Measurements from ENCODE around the gene EEF1AKMT2. TPM values are rescaled to one million over a fixed set of nuclear protein-coding genes. Genes with fewer than 3 reads are reported as not detected.

The EEF1AKMT2 gene
- total RNA-seq, 1 experiment from 2014 or later, result 21.6 TPM

- TF ChIP-seq ZSCAN18 (CRISPR knock-in tag; IDR thresholded peaks at IDR 0.05) (no peak), NFATC4 (CRISPR knock-in tag; IDR thresholded peaks at IDR 0.05) (no peak), NR3C1 (CRISPR knock-in tag; conservative IDR thresholded peaks at IDR 0.05; ENCODE audit: low read depth) (no peak), ATF6 (CRISPR knock-in tag; IDR thresholded peaks at IDR 0.05) (no peak), JAZF1 (CRISPR knock-in tag; IDR thresholded peaks at IDR 0.05) (no peak)
These were observed 78.8 kb downstream of the EEF1AKMT2 start (continued) for GRCh38 chr10:124712704-124713407.

- Mint-ChIP-seq H3K4me1 (peaks cover 37% of the 10 kb centered on the region), H3K27ac (no peak overlapping the region), H3K36me3 (peaks cover 6% of the 10 kb centered on the region; the same call in 1 of the 2 replicates), H3K9me3 (no peaks in the 10 kb centered on the region), H3K4me3 (no peak overlapping the region), H3K27me3 (ENCODE audit: low read depth) (no peaks in the 10 kb centered on the region)
- no peak for ATAC-seq
- TF ChIP-seq ZNF532 (CRISPR knock-in tag; IDR thresholded peaks at IDR 0.05; ENCODE audit: borderline replicate concordance) (no peak), TP53 (CRISPR knock-in tag; IDR thresholded peaks at IDR 0.05) (no peak), ZNF219 (CRISPR knock-in tag; IDR thresholded peaks at IDR 0.05; ENCODE audit: borderline replicate concordance) (no peak), JUN (CRISPR knock-in tag; IDR thresholded peaks at IDR 0.05) (no peak), ERG (CRISPR knock-in tag; IDR thresholded peaks at IDR 0.05) (no peak), CTCF (IDR thresholded peaks at IDR 0.05) (no peak), NFYB (CRISPR knock-in tag; conservative IDR thresholded peaks at IDR 0.05; ENCODE audit: low read depth) (no peak), ZNF138 (CRISPR knock-in tag; conservative IDR thresholded peaks at IDR 0.05) (no peak), PRDM15 (CRISPR knock-in tag; IDR thresholded peaks at IDR 0.05) (no peak), ZNF121 (CRISPR knock-in tag; IDR thresholded peaks at IDR 0.05) (no peak)
- DNase-seq (ENCODE audit: low spot score), result no peak
- ChIA-PET POLR2A (no interaction called here), CTCF (no interaction called here)
These were observed 80.5 kb downstream of the EEF1AKMT2 start for GRCh38 chr10:124711145-124711544.

All from WTC11 (cell line).